SK-N-SH (cell line): Measurements from ENCODE around the gene PRKAB2.

Experiments used
- CTCF ChIP-seq: fragments of 200-600 bp; sonication (generic); IDR thresholded peaks from 2 replicates; pipeline ENCODE4 v1.6.1; 2017; ENCODE audit warnings: antibody characterized with exemption, mild to moderate bottlenecking, moderate library complexity
- JUND ChIP-seq: IDR thresholded peaks from 2 replicates; pipeline ENCODE4 v1.4.0; 2012
- RFX5 ChIP-seq: IDR thresholded peaks from 2 replicates; pipeline ENCODE4 v1.6.1; 2012; ENCODE audit warnings: mild to moderate bottlenecking, improper control_type of control experiment, low read length
- SMC3 ChIP-seq: IDR thresholded peaks from 2 replicates; pipeline ENCODE4 v1.6.1; 2012; ENCODE audit warnings: low read depth, low read length, improper control_type of control experiment

GRCh38 chr1:147171399-147172167 is 687 bp downstream of the PRKAB2 start:
- no peak for TF ChIP-seq SMC3
- no peak for TF ChIP-seq JUND
- TF ChIP-seq CTCF: no peak
- no peak for TF ChIP-seq RFX5
